ENCODE data around the gene LDLRAP1. TPM values are rescaled to one million over a fixed set of nuclear protein-coding genes. Genes with fewer than 3 reads are reported as not detected.
A peak's percentile ranks its signal among the peaks of the same experiment; 100 is the strongest.

Gene LDLRAP1
- total RNA-seq, 4 donors from 2014 or later: 12.6 to 21.2 (median 16.3) TPM

DNA sequence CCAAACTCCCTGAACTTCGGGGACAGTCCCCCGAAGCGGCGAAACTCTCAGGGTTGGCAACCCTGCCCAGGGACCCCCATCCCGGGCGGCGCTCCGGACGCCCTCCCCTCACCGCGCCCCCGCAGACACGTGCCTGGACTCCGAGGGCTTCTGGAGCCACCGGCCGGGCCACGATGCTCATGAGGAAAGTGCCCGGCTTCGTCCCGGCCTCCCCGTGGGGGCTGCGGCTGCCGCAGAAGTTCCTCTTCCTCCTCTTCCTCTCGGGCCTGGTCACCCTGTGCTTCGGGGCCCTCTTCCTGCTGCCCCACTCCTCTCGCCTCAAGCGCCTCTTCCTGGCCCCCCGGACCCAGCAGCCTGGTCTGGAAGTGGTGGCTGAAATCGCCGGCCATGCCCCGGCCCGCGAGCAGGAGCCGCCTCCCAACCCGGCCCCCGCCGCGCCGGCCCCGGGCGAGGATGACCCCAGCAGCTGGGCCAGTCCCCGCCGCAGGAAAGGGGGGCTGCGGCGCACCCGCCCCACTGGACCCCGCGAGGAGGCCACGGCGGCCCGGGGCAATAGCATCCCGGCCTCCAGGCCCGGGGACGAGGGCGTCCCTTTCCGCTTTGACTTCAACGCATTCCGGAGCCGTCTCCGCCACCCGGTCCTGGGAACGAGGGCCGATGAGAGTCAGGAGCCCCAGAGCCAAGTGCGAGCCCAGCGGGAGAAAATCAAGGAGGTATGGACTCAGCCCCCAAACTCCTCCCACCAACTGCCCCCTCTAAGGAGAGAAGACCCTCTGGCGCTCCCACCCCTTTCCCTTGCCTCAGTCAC lies 74.4 kb downstream of the LDLRAP1 start:
- 11% methylated on average over 21 of the region's 66 CpGs for WGBS
- peaks cover 40 to 67% (median 63%) of the 10 kb centered on the region in 4 donors for H3K4me1 ChIP-seq
- no peaks in the 10 kb centered on the region for H3K27me3 ChIP-seq
- H3K4me3 ChIP-seq: peak overlapping the region; percentile 71 to 98 (median 96)
- intact Hi-C loops (cut with DNase I): loop anchor here (2.0 to 5.0 kb wide), 2 partner anchors 77 to 124 kb away; no protein-coding TSS in a partner anchor
- TF ChIP-seq POLR2AphosphoS5 (IDR thresholded peaks at IDR 0.05) (no peak), POLR2A (IDR thresholded peaks at IDR 0.05; ENCODE audit: low read depth) (no peak), EP300 (IDR thresholded peaks at IDR 0.05) (no peak)
- TF ChIP-seq, protein P1, sequence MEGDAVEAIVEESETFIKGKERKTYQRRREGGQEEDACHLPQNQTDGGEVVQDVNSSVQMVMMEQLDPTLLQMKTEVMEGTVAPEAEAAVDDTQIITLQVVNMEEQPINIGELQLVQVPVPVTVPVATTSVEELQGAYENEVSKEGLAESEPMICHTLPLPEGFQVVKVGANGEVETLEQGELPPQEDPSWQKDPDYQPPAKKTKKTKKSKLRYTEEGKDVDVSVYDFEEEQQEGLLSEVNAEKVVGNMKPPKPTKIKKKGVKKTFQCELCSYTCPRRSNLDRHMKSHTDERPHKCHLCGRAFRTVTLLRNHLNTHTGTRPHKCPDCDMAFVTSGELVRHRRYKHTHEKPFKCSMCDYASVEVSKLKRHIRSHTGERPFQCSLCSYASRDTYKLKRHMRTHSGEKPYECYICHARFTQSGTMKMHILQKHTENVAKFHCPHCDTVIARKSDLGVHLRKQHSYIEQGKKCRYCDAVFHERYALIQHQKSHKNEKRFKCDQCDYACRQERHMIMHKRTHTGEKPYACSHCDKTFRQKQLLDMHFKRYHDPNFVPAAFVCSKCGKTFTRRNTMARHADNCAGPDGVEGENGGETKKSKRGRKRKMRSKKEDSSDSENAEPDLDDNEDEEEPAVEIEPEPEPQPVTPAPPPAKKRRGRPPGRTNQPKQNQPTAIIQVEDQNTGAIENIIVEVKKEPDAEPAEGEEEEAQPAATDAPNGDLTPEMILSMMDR (IDR thresholded peaks at IDR 0.05): no peak
- no peaks in the 10 kb centered on the region for H3K9me3 ChIP-seq
- peak overlapping the region; percentile 75 to 88 (median 81) for H3K27ac ChIP-seq (replicated peaks in 1 of 4)
- H3K36me3 ChIP-seq: no peaks in the 10 kb centered on the region
- DNase-seq (ENCODE audit: extremely low spot score): no peak

DNA sequence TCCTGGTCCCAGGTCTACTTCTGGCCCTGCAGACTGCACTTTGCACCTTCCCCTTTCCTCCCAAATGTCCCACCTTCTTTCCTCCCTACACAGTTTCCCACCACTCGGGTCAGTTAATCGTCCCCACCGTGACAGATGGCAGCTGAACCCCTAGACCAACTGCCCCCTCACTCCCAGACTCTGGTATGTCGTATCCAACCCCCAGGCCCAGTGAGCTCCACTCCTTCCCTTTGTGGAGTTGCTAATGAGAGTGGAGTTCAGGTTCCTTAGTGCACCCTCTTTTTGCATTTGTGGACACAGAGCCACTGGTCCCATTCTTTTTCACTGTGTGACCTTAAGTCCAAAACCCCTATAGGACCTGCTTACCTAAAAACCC lies 75.0 kb downstream of the LDLRAP1 start:
- no peak for DNase-seq (ENCODE audit: extremely low spot score)
- Histone ChIP-seq H3K9me3 (no peaks in the 10 kb centered on the region), H3K27me3 (no peaks in the 10 kb centered on the region), H3K4me1 (peaks cover 40 to 73% (median 68%) of the 10 kb centered on the region in 4 donors), H3K36me3 (no peaks in the 10 kb centered on the region), H3K27ac (replicated peaks in 1 of 4) (peak overlapping the region; percentile 75 to 88 (median 81)), H3K4me3 (peak overlapping the region; percentile 71 to 98 (median 96))
- no peak for TF ChIP-seq POLR2A (IDR thresholded peaks at IDR 0.05; ENCODE audit: low read depth)
- TF ChIP-seq POLR2AphosphoS5 (IDR thresholded peaks at IDR 0.05): no peak
- TF ChIP-seq, protein P1 (IDR thresholded peaks at IDR 0.05): no peak
- no peak for TF ChIP-seq EP300 (IDR thresholded peaks at IDR 0.05)
- intact Hi-C loops (cut with DNase I): loop anchor here (2.0 to 5.0 kb wide), 2 partner anchors 76 to 124 kb away; no protein-coding TSS in a partner anchor
- WGBS: 52% methylated on average over 4 of the region's 4 CpGs

Other genes with a start within 250 kb of the LDLRAP1 start
- 100 to 1,000 TPM in 1 of 4 donors, 10 to 100 TPM in 3; 85.1 to 106 (median 98.4) TPM for gene TMEM50A, start 205.3 kb upstream of the LDLRAP1 start, total RNA-seq
- under 1 TPM in 1 of 4 donors, not detected in 3; 0.17 TPM for gene RHCE, start 122.8 kb upstream of the LDLRAP1 start, total RNA-seq
- 10 to 100 TPM; 16.2 to 23.2 (median 19.5) TPM for gene MACO1, start 112.7 kb upstream of the LDLRAP1 start, total RNA-seq
- gene MAN1C1, start 73.2 kb downstream of the LDLRAP1 start, total RNA-seq: 10 to 100 TPM; 20.2 to 22.8 (median 20.7) TPM